Inflammatory macrophage treated with lipopolysaccharide for 1 hour (primary cell): Measurements from ENCODE around the gene CCR5AS.

Source experiments
- DNase-seq, 2 donors: peaks; one replicate each; pipeline ENCODE4 v3.0.0-alpha.2; 2020 to 2022

CCR5AS gene

GRCh38 chr3:46375218-46375617 is 31.6 kb downstream of the CCR5AS start:
- no peak for DNase-seq

- DNase-seq = no peak
Observed at GRCh38 chr3:46374755-46375154, 32.1 kb downstream of the CCR5AS start.

GRCh38 chr3:46372492-46373359 is 34.1 kb downstream of the CCR5AS start:
- peak; percentile 58 to 71 for DNase-seq

GRCh38 chr3:46371519-46372340 is 35.1 kb downstream of the CCR5AS start:
- DNase-seq = no peak

GRCh38 chr3:46370839-46371518 is 35.9 kb downstream of the CCR5AS start, which contains the start of gene CCR5:
CCR5 (plus strand) TSS chr3:46370946; CDS start chr3:46372903, 1,957 bp downstream.
- DNase-seq = peak; percentile 41 to 62

GRCh38 chr3:46369675-46370132 is 37.2 kb downstream of the CCR5AS start:
- DNase-seq = peak in 1 of 2 donors; percentile 24

- peak in 1 of 2 donors; percentile 36 for DNase-seq
Observed at GRCh38 chr3:46369151-46369550, 37.7 kb downstream of the CCR5AS start.

GRCh38 chr3:46368569-46368968 is 38.3 kb downstream of the CCR5AS start:
- peak; percentile 87 to 91 for DNase-seq

GRCh38 chr3:46367811-46368210 is 39.1 kb downstream of the CCR5AS start:
- no peak for DNase-seq

- DNase-seq = no peak
Observed at GRCh38 chr3:46365737-46366524, 40.9 kb downstream of the CCR5AS start.

- DNase-seq = no peak
Observed at GRCh38 chr3:46365041-46365440, 41.8 kb downstream of the CCR5AS start.

GRCh38 chr3:46361408-46362283 is 45.2 kb downstream of the CCR5AS start:
- peak; percentile 74 to 78 for DNase-seq

GRCh38 chr3:46360907-46361306 is 46.0 kb downstream of the CCR5AS start:
- no peak for DNase-seq

GRCh38 chr3:46359733-46360493 is 47.0 kb downstream of the CCR5AS start:
- peak in 1 of 2 donors; percentile 19 for DNase-seq

- no peak for DNase-seq
Observed at GRCh38 chr3:46358466-46358865, 48.4 kb downstream of the CCR5AS start.

GRCh38 chr3:46356909-46357308 is 50.0 kb downstream of the CCR5AS start:
- DNase-seq = no peak

- DNase-seq = no peak
Observed at GRCh38 chr3:46356276-46356675, 50.6 kb downstream of the CCR5AS start.

GRCh38 chr3:46354984-46355383 is 51.9 kb downstream of the CCR5AS start:
- DNase-seq = no peak

- DNase-seq = no peak
Observed at GRCh38 chr3:46354478-46354877, 52.4 kb downstream of the CCR5AS start.
